ENCODE measurements around the gene FSTL5. TPM values are rescaled to one million over a fixed set of nuclear protein-coding genes. Genes with fewer than 3 reads are reported as not detected.

The FSTL5 gene
- total RNA-seq, 4 donors from 2014 or later = not detected

- no peak for TF ChIP-seq CTCF (IDR thresholded peaks at IDR 0.05)
- no peak for TF ChIP-seq POLR2AphosphoS5 (IDR thresholded peaks at IDR 0.05)
- no peak for TF ChIP-seq EP300 (IDR thresholded peaks at IDR 0.05)
- TF ChIP-seq POLR2A (IDR thresholded peaks at IDR 0.05) = no peak
- no peaks in the 10 kb centered on the region for H3K9me3 ChIP-seq
- no peak for DNase-seq (ENCODE audit: low spot score in 2 of 2)
- WGBS = 0% methylated on average over 1 of the region's 1 CpG
- no peak overlapping the region for H3K4me3 ChIP-seq
- H3K27ac ChIP-seq = no peak overlapping the region
- H3K4me1 ChIP-seq = no peaks in the 10 kb centered on the region
- no peaks in the 10 kb centered on the region for H3K27me3 ChIP-seq
- H3K36me3 ChIP-seq = no peaks in the 10 kb centered on the region
These were observed 147.6 kb downstream of the FSTL5 start for GRCh38 chr4:162016219-162016618.

GRCh38 chr4:162015090-162015489 lies 148.7 kb downstream of the FSTL5 start:
- DNase-seq (ENCODE audit: low spot score in 2 of 2) = no peak
- TF ChIP-seq POLR2A (IDR thresholded peaks at IDR 0.05) (no peak), EP300 (IDR thresholded peaks at IDR 0.05) (no peak), POLR2AphosphoS5 (IDR thresholded peaks at IDR 0.05) (no peak), CTCF (IDR thresholded peaks at IDR 0.05) (no peak)
- Histone ChIP-seq H3K4me3 (no peak overlapping the region), H3K36me3 (no peaks in the 10 kb centered on the region), H3K9me3 (no peaks in the 10 kb centered on the region), H3K4me1 (no peaks in the 10 kb centered on the region), H3K27ac (no peak overlapping the region), H3K27me3 (no peaks in the 10 kb centered on the region)
- WGBS = 52% methylated on average over 3 of the region's 3 CpGs

GRCh38 chr4:162011089-162011488 lies 152.7 kb downstream of the FSTL5 start:
- no peak overlapping the region for H3K27ac ChIP-seq
- no peaks in the 10 kb centered on the region for H3K27me3 ChIP-seq
- no peaks in the 10 kb centered on the region for H3K9me3 ChIP-seq
- H3K4me1 ChIP-seq = no peaks in the 10 kb centered on the region
- 65% methylated on average over 2 of the region's 2 CpGs for WGBS
- TF ChIP-seq POLR2A (IDR thresholded peaks at IDR 0.05) (no peak), EP300 (IDR thresholded peaks at IDR 0.05) (no peak), CTCF (IDR thresholded peaks at IDR 0.05) (no peak), POLR2AphosphoS5 (IDR thresholded peaks at IDR 0.05) (no peak)
- DNase-seq (ENCODE audit: low spot score in 2 of 2) = no peak
- no peaks in the 10 kb centered on the region for H3K36me3 ChIP-seq
- no peak overlapping the region for H3K4me3 ChIP-seq

- TF ChIP-seq POLR2AphosphoS5 (IDR thresholded peaks at IDR 0.05) (no peak), POLR2A (IDR thresholded peaks at IDR 0.05) (no peak), CTCF (IDR thresholded peaks at IDR 0.05) (no peak), EP300 (IDR thresholded peaks at IDR 0.05) (no peak)
- Histone ChIP-seq H3K27ac (no peak overlapping the region), H3K9me3 (no peaks in the 10 kb centered on the region), H3K36me3 (no peaks in the 10 kb centered on the region), H3K4me3 (no peak overlapping the region), H3K4me1 (no peaks in the 10 kb centered on the region), H3K27me3 (no peaks in the 10 kb centered on the region)
- WGBS = 93% methylated on average over 2 of the region's 2 CpGs
- DNase-seq (ENCODE audit: low spot score in 2 of 2) = no peak
These were observed 153.4 kb downstream of the FSTL5 start for GRCh38 chr4:162010362-162010761.

- no peaks in the 10 kb centered on the region for H3K4me1 ChIP-seq
- no peaks in the 10 kb centered on the region for H3K36me3 ChIP-seq
- WGBS = 90% methylated on average over 7 of the region's 7 CpGs
- H3K9me3 ChIP-seq = no peaks in the 10 kb centered on the region
- TF ChIP-seq POLR2A (IDR thresholded peaks at IDR 0.05) = no peak
- TF ChIP-seq POLR2AphosphoS5 (IDR thresholded peaks at IDR 0.05) = no peak
- TF ChIP-seq EP300 (IDR thresholded peaks at IDR 0.05) = no peak
- no peak for TF ChIP-seq CTCF (IDR thresholded peaks at IDR 0.05)
- H3K4me3 ChIP-seq = no peak overlapping the region
- H3K27me3 ChIP-seq = no peaks in the 10 kb centered on the region
- no peak overlapping the region for H3K27ac ChIP-seq
- DNase-seq (ENCODE audit: low spot score in 2 of 2) = no peak
These were observed 171.5 kb downstream of the FSTL5 start for GRCh38 chr4:161992317-161992716.

Measured in suprapubic skin (tissue), 4 donors.